Esophagus muscularis mucosa (tissue), 4 donors: ENCODE measurements around the gene C6orf163. TPM values are rescaled to one million over a fixed set of nuclear protein-coding genes. Genes with fewer than 3 reads are reported as not detected.

ENCODE experiments used
- DNase-seq: peaks from one replicate; pipeline ENCODE4 v3.0.0-alpha.2; 2017; ENCODE audit errors: extremely low spot score
- H3K27ac ChIP-seq, 4 donors: fragments of 200-600 bp; sonication (generic); replicated peaks in 1 of 4; 1 replicate in 3 of 4; 2 replicates in 1 of 4; pipeline ENCODE4 v1.5.1; 2016 to 2019; ENCODE audit warnings: mild to moderate bottlenecking in 1 of 4
- H3K27me3 ChIP-seq, 4 donors: fragments of 200-600 bp; sonication (generic); one replicate each; pipeline versions ENCODE4 v1.5.1 to v1.6.0; 2016 to 2019
- H3K36me3 ChIP-seq, 4 donors: fragments of 200-600 bp; sonication (generic); one replicate each; pipeline ENCODE4 v1.5.1; 2016 to 2019
- H3K4me1 ChIP-seq, 4 donors: fragments of 200-600 bp; sonication (generic); one replicate each; pipeline ENCODE4 v1.5.1; 2016 to 2019
- H3K4me3 ChIP-seq, 4 donors: fragments of 200-600 bp; sonication (generic); 1 replicate in 2 of 4; 2 replicates in 2 of 4; pipeline ENCODE4 v1.5.1; 2016 to 2019; ENCODE audit warnings: mild to moderate bottlenecking in 4 of 4, moderate library complexity in 1 of 4
- H3K9me3 ChIP-seq, 4 donors: fragments of 200-600 bp; sonication (generic); 1 replicate in 3 of 4; 2 replicates in 1 of 4; pipeline ENCODE4 v1.5.1; 2016 to 2019
- EP300 ChIP-seq: sonication (generic); formaldehyde crosslinking; IDR thresholded peaks from one replicate; pipeline ENCODE4 v1.6.1; 2017; ENCODE audit warnings: antibody characterized with exemption
- POLR2A ChIP-seq: fragments of 450-650 bp; IDR thresholded peaks from one replicate; pipeline ENCODE4 v1.6.1; 2017; ENCODE audit warnings: antibody characterized with exemption, moderate library complexity, mild to moderate bottlenecking, low read depth
- POLR2AphosphoS5 ChIP-seq, 2 donors: sonication (generic); formaldehyde crosslinking; IDR thresholded peaks; one replicate each; pipeline ENCODE4 v1.6.1; 2017; ENCODE audit warnings: antibody characterized with exemption in 2 of 2
- WGBS: methylation state at CpG from one replicate; pipeline ENCODE4 v1.1.5; 2018; 5-methylcytosine and 5-hydroxymethylcytosine counted together
- intact Hi-C: fragments of 100-400 bp; cut with DNase I; formaldehyde crosslinking; loops from one replicate; pipeline ENCODE4 v1.15.1; 2023
- total RNA-seq, 4 donors: library from RNA; depleted of rRNA; stranded (reverse); fragments of >200 nt; gene quantifications; one replicate each; pipeline versions ENCODE4 v1.1.0 to v1.2.1, GENCODE V29; 2016
- TF ChIP-seq, protein P1 (sequence below), 3 experiments: fragments of 200-600 bp in 2 of 3; fragments of 450-650 bp in 1 of 3; sonication (generic) in 2 of 3; IDR thresholded peaks; one replicate each; pipeline ENCODE4 v1.5.1; 2017 to 2019; ENCODE audit warnings: antibody characterized with exemption in 3 of 3, mild to moderate bottlenecking in 2 of 3, moderate library complexity in 1 of 3

Gene C6orf163
- total RNA-seq, 4 donors from 2014 or later, result 0.99 to 2.7 (median 1.8) TPM

DNA sequence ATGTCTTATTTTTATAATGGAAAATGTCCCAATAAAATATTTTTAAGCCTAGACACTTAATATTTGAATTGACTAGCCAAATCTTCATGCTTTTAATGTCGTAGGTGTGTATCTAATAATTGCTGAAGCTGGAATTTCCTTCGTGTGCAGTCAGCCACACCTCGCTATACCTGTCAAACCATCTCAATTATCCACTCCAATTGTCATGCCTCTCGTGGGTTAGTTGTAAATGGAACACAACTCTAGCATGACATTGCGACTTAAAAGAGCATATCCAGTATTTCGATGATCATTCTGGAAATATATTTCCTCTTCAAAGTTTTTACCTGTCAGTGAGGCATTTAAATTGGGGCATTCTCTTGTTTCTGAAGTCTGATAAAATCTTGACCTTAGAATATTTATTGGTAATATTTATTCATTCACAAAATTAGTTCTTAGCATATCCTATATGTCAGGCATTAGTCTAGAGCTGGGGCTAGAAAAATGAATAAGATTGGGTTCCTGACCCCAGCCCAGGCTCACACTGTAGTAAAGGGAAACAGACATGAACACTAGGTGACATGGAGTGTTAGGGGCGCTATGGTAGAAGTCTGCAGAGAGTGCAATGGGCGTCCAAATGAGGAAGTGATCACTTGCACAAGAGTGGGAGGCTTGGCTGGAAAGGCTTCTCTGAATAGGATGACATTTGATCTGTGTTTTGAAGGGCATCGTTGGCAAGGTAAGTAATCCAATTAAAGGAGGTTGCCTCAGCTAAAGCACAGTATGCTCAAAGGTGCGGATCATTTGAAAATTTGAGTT lies 52.2 kb downstream of the C6orf163 start:
- DNase-seq, result no peak
- Histone ChIP-seq H3K9me3 (no peaks in the 10 kb centered on the region), H3K36me3 (no peaks in the 10 kb centered on the region), H3K27ac (no peak overlapping the region), H3K4me1 (no peaks in the 10 kb centered on the region), H3K4me3 (no peak overlapping the region), H3K27me3 (no peaks in the 10 kb centered on the region)
- intact Hi-C loops, result no loop called here
- 83% methylated on average over 10 of the region's 10 CpGs for WGBS
- TF ChIP-seq POLR2AphosphoS5 (IDR thresholded peaks at IDR 0.05), result no peak
- TF ChIP-seq POLR2A, result no peak
- TF ChIP-seq, protein P1, sequence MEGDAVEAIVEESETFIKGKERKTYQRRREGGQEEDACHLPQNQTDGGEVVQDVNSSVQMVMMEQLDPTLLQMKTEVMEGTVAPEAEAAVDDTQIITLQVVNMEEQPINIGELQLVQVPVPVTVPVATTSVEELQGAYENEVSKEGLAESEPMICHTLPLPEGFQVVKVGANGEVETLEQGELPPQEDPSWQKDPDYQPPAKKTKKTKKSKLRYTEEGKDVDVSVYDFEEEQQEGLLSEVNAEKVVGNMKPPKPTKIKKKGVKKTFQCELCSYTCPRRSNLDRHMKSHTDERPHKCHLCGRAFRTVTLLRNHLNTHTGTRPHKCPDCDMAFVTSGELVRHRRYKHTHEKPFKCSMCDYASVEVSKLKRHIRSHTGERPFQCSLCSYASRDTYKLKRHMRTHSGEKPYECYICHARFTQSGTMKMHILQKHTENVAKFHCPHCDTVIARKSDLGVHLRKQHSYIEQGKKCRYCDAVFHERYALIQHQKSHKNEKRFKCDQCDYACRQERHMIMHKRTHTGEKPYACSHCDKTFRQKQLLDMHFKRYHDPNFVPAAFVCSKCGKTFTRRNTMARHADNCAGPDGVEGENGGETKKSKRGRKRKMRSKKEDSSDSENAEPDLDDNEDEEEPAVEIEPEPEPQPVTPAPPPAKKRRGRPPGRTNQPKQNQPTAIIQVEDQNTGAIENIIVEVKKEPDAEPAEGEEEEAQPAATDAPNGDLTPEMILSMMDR (IDR thresholded peaks at IDR 0.05), result no peak
- TF ChIP-seq EP300, result no peak

DNA sequence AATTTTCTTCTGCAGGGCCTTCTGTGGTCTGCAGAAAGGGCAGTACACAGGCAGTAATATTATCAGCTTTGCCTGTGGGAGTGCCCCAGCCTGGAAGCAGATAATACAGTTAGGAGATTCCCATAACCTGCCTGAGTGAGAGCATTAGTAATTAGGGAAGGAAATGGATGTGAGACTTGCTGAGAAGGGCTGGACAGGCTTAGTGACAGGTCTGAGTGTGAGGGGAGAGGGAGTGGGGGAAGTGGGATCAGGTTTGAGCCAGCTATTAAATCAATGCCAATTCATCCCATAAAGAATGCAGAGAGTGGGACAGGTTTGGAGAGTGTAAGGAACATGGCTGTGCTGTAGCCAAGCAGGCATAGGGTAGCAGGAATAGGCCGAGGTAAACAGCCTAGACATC lies 53.0 kb downstream of the C6orf163 start:
- Histone ChIP-seq H3K27me3 (no peaks in the 10 kb centered on the region), H3K4me1 (no peaks in the 10 kb centered on the region), H3K4me3 (no peak overlapping the region), H3K27ac (no peak overlapping the region), H3K36me3 (no peaks in the 10 kb centered on the region), H3K9me3 (no peaks in the 10 kb centered on the region)
- no peak for DNase-seq
- TF ChIP-seq, protein P1 (IDR thresholded peaks at IDR 0.05), result no peak
- TF ChIP-seq EP300, result no peak
- TF ChIP-seq POLR2A, result no peak
- TF ChIP-seq POLR2AphosphoS5 (IDR thresholded peaks at IDR 0.05), result no peak
- intact Hi-C loops, result no loop called here
- WGBS, result 94% methylated on average over 1 of the region's 1 CpG

DNA sequence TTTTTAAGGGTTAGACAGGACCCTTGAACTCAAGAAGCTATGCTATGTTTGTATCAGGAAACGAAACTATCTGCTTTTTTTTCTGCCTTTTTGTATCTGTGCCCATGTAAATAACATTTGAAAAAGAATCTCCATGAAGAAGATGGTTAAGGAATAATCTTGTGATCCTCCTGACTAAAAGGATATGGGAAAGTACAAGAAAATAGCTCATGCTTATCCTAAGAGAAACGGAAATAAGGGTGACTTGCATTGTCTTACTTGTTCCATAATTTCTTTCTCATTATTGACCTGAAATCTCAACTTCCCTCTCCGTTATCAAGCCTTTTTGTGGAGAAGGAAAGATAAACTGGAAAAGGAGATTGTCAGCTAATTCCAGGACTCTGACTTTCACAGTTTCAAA lies 57.2 kb downstream of the C6orf163 start:
- TF ChIP-seq POLR2AphosphoS5 (IDR thresholded peaks at IDR 0.05) (no peak), POLR2A (no peak), EP300 (no peak)
- TF ChIP-seq, protein P1 (IDR thresholded peaks at IDR 0.05), result no peak
- DNase-seq, result no peak
- Histone ChIP-seq H3K4me1 (peaks cover 0 to under 1% (median 0%) of the 10 kb centered on the region in 4 donors), H3K36me3 (no peaks in the 10 kb centered on the region), H3K27me3 (no peaks in the 10 kb centered on the region), H3K4me3 (no peak overlapping the region), H3K27ac (no peak overlapping the region), H3K9me3 (no peaks in the 10 kb centered on the region)
- 80% methylated on average over 3 of the region's 3 CpGs for WGBS
- intact Hi-C loops, result no loop called here

GRCh38 chr6:87407561-87407900 lies 62.9 kb downstream of the C6orf163 start:
- Histone ChIP-seq H3K27ac (peak overlapping the region; percentile 73 to 87 (median 82)), H3K4me1 (peaks cover 4 to 11% (median 7%) of the 10 kb centered on the region in 4 donors), H3K9me3 (no peaks in the 10 kb centered on the region), H3K36me3 (no peaks in the 10 kb centered on the region), H3K27me3 (no peaks in the 10 kb centered on the region), H3K4me3 (peak overlapping the region; percentile 72 to 89 (median 84))
- 0% methylated on average over 10 of the region's 10 CpGs for WGBS
- intact Hi-C loops, result loop anchor here (5.0 kb wide), 2 partner anchors 65 to 180 kb away; partner anchors contain the start of genes RARS2 and SLC35A1
- DNase-seq, result no peak
- no peak for TF ChIP-seq EP300
- TF ChIP-seq POLR2A, result no peak
- TF ChIP-seq POLR2AphosphoS5 (IDR thresholded peaks at IDR 0.05), result no peak
- TF ChIP-seq, protein P1 (IDR thresholded peaks at IDR 0.05), result no peak
